ENCODE measurements around the gene MSMP.

Gene MSMP

GRCh38 chr9:35754264-35754663 lies at the start of gene MSMP:
MSMP (minus strand) TSS chr9:35754276; CDS start chr9:35754129, 147 bp downstream.
- no peak for DNase-seq (ENCODE audit: low spot score)

GRCh38 chr9:35801328-35802128 lies 47.5 kb upstream of the MSMP start:
- DNase-seq (ENCODE audit: low spot score): no peak

- DNase-seq (ENCODE audit: low spot score): no peak
Observed at GRCh38 chr9:35800530-35800929, 46.5 kb upstream of the MSMP start.

- no peak for DNase-seq (ENCODE audit: low spot score)
Observed at GRCh38 chr9:35798658-35799374, 44.7 kb upstream of the MSMP start.

GRCh38 chr9:35797311-35798109 lies 43.4 kb upstream of the MSMP start:
- no peak for DNase-seq (ENCODE audit: low spot score)

GRCh38 chr9:35795695-35796094 lies 41.6 kb upstream of the MSMP start:
- no peak for DNase-seq (ENCODE audit: low spot score)

- DNase-seq (ENCODE audit: low spot score): no peak
Observed at GRCh38 chr9:35793461-35793860, 39.4 kb upstream of the MSMP start.

- no peak for DNase-seq (ENCODE audit: low spot score)
Observed at GRCh38 chr9:35792826-35793225, 38.8 kb upstream of the MSMP start.

- DNase-seq (ENCODE audit: low spot score): no peak
Observed at GRCh38 chr9:35792024-35792813, 38.1 kb upstream of the MSMP start.

GRCh38 chr9:35791297-35791921 lies 37.3 kb upstream of the MSMP start, which contains the start of gene NPR2:
NPR2 (plus strand) TSS chr9:35791591; CDS start chr9:35792409, 818 bp downstream.
- DNase-seq (ENCODE audit: low spot score): no peak

- peak; percentile 90 for DNase-seq (ENCODE audit: low spot score)
Observed at GRCh38 chr9:35790385-35791296, 36.6 kb upstream of the MSMP start.

GRCh38 chr9:35790025-35790384 lies 35.9 kb upstream of the MSMP start:
- no peak for DNase-seq (ENCODE audit: low spot score)

- DNase-seq (ENCODE audit: low spot score): no peak
Observed at GRCh38 chr9:35789541-35789940, 35.5 kb upstream of the MSMP start.

- DNase-seq (ENCODE audit: low spot score): no peak
Observed at GRCh38 chr9:35783418-35783817, 29.3 kb upstream of the MSMP start.

GRCh38 chr9:35781066-35781465 lies 27.0 kb upstream of the MSMP start:
- no peak for DNase-seq (ENCODE audit: low spot score)

GRCh38 chr9:35778496-35778895 lies 24.4 kb upstream of the MSMP start:
- no peak for DNase-seq (ENCODE audit: low spot score)

- DNase-seq (ENCODE audit: low spot score): no peak
Observed at GRCh38 chr9:35776018-35776417, 21.9 kb upstream of the MSMP start.

GRCh38 chr9:35774907-35775635 lies 21.0 kb upstream of the MSMP start:
- no peak for DNase-seq (ENCODE audit: low spot score)

- no peak for DNase-seq (ENCODE audit: low spot score)
Observed at GRCh38 chr9:35771943-35772342, 17.9 kb upstream of the MSMP start.

- no peak for DNase-seq (ENCODE audit: low spot score)
Observed at GRCh38 chr9:35771534-35771933, 17.5 kb upstream of the MSMP start.
